ENCODE data around the gene CLDN34.

Gene CLDN34

DNA sequence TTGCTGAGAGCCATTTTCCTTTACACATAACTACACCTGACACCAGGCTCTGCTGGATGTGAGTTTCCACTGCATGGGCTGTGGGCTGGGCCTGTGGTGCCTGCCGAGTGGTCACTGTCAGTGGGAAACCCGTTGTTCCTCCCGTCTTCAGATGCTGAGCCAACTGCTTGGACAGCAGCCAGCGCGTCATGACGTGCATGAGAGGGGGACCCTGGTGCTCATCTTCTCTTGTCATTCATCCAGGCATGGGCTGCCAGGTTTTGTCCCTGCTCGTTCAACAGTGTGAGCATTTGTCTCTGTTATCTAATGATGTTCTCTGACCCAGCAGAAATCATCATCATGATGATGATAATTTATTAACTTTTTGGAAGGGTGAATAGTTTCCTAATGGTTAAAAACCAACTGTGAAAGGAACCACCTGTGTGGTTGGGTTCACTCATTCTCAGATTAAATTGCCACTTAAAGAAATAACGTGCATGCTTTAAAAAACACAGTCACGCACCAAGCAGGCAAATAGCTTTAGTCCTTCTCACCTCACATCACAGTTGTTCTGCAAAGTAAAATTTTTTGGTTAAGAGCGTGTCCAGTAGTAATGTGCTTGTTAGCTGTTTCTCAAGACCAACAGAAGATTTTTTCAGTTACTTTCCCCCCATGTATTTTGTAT, 19.9 kb upstream of the CLDN34 start:
- TF ChIP-seq, protein P1, sequence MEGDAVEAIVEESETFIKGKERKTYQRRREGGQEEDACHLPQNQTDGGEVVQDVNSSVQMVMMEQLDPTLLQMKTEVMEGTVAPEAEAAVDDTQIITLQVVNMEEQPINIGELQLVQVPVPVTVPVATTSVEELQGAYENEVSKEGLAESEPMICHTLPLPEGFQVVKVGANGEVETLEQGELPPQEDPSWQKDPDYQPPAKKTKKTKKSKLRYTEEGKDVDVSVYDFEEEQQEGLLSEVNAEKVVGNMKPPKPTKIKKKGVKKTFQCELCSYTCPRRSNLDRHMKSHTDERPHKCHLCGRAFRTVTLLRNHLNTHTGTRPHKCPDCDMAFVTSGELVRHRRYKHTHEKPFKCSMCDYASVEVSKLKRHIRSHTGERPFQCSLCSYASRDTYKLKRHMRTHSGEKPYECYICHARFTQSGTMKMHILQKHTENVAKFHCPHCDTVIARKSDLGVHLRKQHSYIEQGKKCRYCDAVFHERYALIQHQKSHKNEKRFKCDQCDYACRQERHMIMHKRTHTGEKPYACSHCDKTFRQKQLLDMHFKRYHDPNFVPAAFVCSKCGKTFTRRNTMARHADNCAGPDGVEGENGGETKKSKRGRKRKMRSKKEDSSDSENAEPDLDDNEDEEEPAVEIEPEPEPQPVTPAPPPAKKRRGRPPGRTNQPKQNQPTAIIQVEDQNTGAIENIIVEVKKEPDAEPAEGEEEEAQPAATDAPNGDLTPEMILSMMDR (IDR thresholded peaks at IDR 0.05; ENCODE audit: low read depth, low read length) = no peak
- no peak overlapping the region for H3K4me3 ChIP-seq (ENCODE audit: low read depth, low read length)

- TF ChIP-seq, protein P1 (IDR thresholded peaks at IDR 0.05; ENCODE audit: low read depth, low read length) = no peak
- no peak overlapping the region for H3K4me3 ChIP-seq (ENCODE audit: low read depth, low read length)
Observed at GRCh38 chrX:9948406-9948805, 18.8 kb upstream of the CLDN34 start.

DNA sequence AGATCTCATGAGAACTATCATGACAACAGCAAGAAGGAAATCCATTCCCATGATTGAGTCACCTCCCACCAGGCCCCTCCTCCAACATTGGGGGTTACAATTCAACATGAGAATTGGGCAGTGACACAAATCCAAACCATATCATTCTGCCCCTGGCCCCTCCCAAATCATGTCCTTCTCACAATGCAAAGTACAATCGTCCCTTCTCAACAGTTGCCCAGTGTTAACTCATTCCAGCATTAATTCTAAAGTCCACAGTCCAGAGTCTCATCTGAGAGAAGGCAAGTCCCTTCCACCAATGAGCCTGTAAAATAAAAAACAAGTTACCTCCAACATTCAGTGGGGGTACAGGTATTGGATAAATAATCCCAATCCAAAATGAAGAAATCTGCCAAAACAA, 14.9 kb upstream of the CLDN34 start:
- no peak overlapping the region for H3K4me3 ChIP-seq (ENCODE audit: low read depth, low read length)
- TF ChIP-seq, protein P1 (IDR thresholded peaks at IDR 0.05; ENCODE audit: low read depth, low read length) = no peak

DNA sequence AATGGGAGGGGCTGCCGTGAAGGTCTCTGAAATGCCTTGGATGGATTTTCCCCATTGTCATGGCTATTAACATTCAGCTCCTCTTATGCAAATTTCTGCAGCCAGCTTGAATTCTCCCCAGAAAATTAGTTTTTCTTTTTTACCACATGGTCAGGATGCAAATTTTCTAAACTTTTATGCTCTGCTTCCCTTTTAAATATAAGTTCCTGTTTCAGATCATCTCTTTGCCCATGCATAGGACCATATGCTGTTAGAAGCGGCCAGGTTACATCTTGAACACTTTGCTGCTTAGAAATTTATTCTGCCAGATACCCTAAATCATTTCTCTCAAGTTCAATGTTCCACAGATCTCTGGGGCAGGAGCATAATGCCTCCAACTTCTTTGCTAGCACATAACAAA, 13.8 kb upstream of the CLDN34 start:
- TF ChIP-seq, protein P1 (IDR thresholded peaks at IDR 0.05; ENCODE audit: low read depth, low read length) = no peak
- no peak overlapping the region for H3K4me3 ChIP-seq (ENCODE audit: low read depth, low read length)

DNA sequence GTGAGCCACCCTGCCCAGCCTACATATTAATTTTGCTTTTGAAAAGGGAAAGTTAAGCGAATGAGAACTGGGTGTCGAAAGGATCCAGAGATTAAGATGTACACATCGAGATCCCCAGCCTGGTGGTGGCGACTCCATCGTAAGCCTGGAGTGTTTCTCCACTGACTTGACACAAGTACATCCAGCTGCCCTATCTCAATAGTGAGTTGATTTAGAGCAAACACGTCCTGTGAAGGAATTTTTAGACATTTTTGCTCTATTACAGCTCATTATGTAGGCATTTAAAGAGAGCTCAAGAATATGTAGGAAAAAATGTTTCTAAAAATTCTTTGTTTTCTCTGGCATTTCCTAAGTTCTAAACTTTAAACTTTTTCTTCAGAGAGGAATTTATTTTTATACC, 11.7 kb upstream of the CLDN34 start:
- no peak overlapping the region for H3K4me3 ChIP-seq (ENCODE audit: low read depth, low read length)
- TF ChIP-seq, protein P1 (IDR thresholded peaks at IDR 0.05; ENCODE audit: low read depth, low read length) = no peak

GRCh38 chrX:9957743-9958142, 9.4 kb upstream of the CLDN34 start:
- H3K4me3 ChIP-seq (ENCODE audit: low read depth, low read length) = no peak overlapping the region

GRCh38 chrX:9958183-9958582, 9.0 kb upstream of the CLDN34 start:
- TF ChIP-seq, protein P1 (IDR thresholded peaks at IDR 0.05; ENCODE audit: low read depth, low read length) = no peak
- no peak overlapping the region for H3K4me3 ChIP-seq (ENCODE audit: low read depth, low read length)

More at GRCh38 chrX:9957743-9958142, 9.4 kb upstream of the CLDN34 start:
- TF ChIP-seq, protein P1 (IDR thresholded peaks at IDR 0.05; ENCODE audit: low read depth, low read length) = no peak

All from WI38 (cell line).